ACC112 (cell line): ENCODE results near the gene ACTG1.
A peak's percentile ranks its signal among the peaks of the same experiment; 100 is the strongest.

Experiments used
- H2AFZ ChIP-seq: fragments of 200-600 bp; sonication (generic); one replicate; pipeline ENCODE4 v1.6.0; 2017; ENCODE audit warnings: antibody characterized with exemption, low read length; ENCODE audit not compliant: unreplicated experiment
- H3K27ac ChIP-seq: fragments of 200-600 bp; sonication (generic); 2 replicates; pipeline ENCODE4 v1.5.1; 2014; ENCODE audit warnings: low read depth, mild to moderate bottlenecking, antibody characterized with exemption, low read length, moderate library complexity
- H3K27me3 ChIP-seq: fragments of 200-600 bp; sonication (generic); 2 replicates; pipeline ENCODE4 v1.6.1; 2014; ENCODE audit warnings: mild to moderate bottlenecking, antibody characterized with exemption, low read length, moderate library complexity, mixed read lengths; ENCODE audit not compliant: insufficient read depth
- H3K36me3 ChIP-seq: fragments of 200-600 bp; sonication (generic); 2 replicates; pipeline ENCODE4 v1.6.1; 2016; ENCODE audit warnings: mild to moderate bottlenecking, antibody characterized with exemption, low read length, moderate library complexity, mixed read lengths; ENCODE audit not compliant: insufficient read depth
- H3K4me1 ChIP-seq: fragments of 200-600 bp; sonication (generic); one replicate; pipeline ENCODE4 v1.6.1; 2016; ENCODE audit warnings: low read length, mixed read lengths; ENCODE audit not compliant: insufficient read depth, unreplicated experiment, control insufficient read depth
- H3K4me3 ChIP-seq: fragments of 200-600 bp; sonication (generic); 2 replicates; pipeline ENCODE4 v1.5.1; 2014; ENCODE audit warnings: mild to moderate bottlenecking, low read depth, low read length
- H3K79me2 ChIP-seq: fragments of 200-600 bp; sonication (generic); one replicate; pipeline ENCODE4 v1.6.0; 2016; ENCODE audit warnings: low read length; ENCODE audit not compliant: control insufficient read depth, unreplicated experiment, insufficient read depth

ACTG1 gene

GRCh38 chr17:81509207-81509971 lies 3.2 kb downstream of the ACTG1 start:
- Histone ChIP-seq H2AFZ (no peak overlapping the region), H3K4me1 (peaks cover 9% of the 10 kb centered on the region), H3K79me2 (peaks cover 38% of the 10 kb centered on the region), H3K27ac (peak overlapping the region; percentile 50), H3K27me3 (no peaks in the 10 kb centered on the region), H3K36me3 (peaks cover 39% of the 10 kb centered on the region), H3K4me3 (peak overlapping the region; percentile 98)

- Histone ChIP-seq H3K4me3 (peak overlapping the region; percentile 98), H2AFZ (no peak overlapping the region), H3K36me3 (peaks cover 39% of the 10 kb centered on the region), H3K79me2 (peaks cover 38% of the 10 kb centered on the region), H3K27ac (peak overlapping the region; percentile 50), H3K27me3 (no peaks in the 10 kb centered on the region), H3K4me1 (peaks cover 9% of the 10 kb centered on the region)
Measured at GRCh38 chr17:81508639-81509206, 3.9 kb downstream of the ACTG1 start.

- H2AFZ ChIP-seq: no peak overlapping the region
- no peak overlapping the region for H3K4me3 ChIP-seq
- peaks cover 3% of the 10 kb centered on the region for H3K4me1 ChIP-seq
- no peaks in the 10 kb centered on the region for H3K79me2 ChIP-seq
- no peaks in the 10 kb centered on the region for H3K27me3 ChIP-seq
- H3K36me3 ChIP-seq: peaks cover 2% of the 10 kb centered on the region; the same call in 1 of the 2 replicates
- H3K27ac ChIP-seq: no peak overlapping the region
Measured at GRCh38 chr17:81503619-81504018, 9.0 kb downstream of the ACTG1 start.

GRCh38 chr17:81502471-81503017 lies 10.1 kb downstream of the ACTG1 start:
- no peak overlapping the region for H3K4me3 ChIP-seq
- no peaks in the 10 kb centered on the region for H3K27me3 ChIP-seq
- H3K36me3 ChIP-seq: no peaks in the 10 kb centered on the region
- H3K79me2 ChIP-seq: no peaks in the 10 kb centered on the region
- H2AFZ ChIP-seq: no peak overlapping the region
- no peak overlapping the region for H3K27ac ChIP-seq
- peaks cover 3% of the 10 kb centered on the region for H3K4me1 ChIP-seq

- no peaks in the 10 kb centered on the region for H3K79me2 ChIP-seq
- H3K4me1 ChIP-seq: peaks cover 3% of the 10 kb centered on the region
- H3K27ac ChIP-seq: no peak overlapping the region
- no peak overlapping the region for H2AFZ ChIP-seq
- H3K27me3 ChIP-seq: no peaks in the 10 kb centered on the region
- H3K36me3 ChIP-seq: no peaks in the 10 kb centered on the region
- H3K4me3 ChIP-seq: no peak overlapping the region
Measured at GRCh38 chr17:81500047-81500446, 12.6 kb downstream of the ACTG1 start.

GRCh38 chr17:81499601-81499970 lies 13.0 kb downstream of the ACTG1 start:
- H3K27me3 ChIP-seq: no peaks in the 10 kb centered on the region
- no peak overlapping the region for H3K27ac ChIP-seq
- no peaks in the 10 kb centered on the region for H3K79me2 ChIP-seq
- H2AFZ ChIP-seq: no peak overlapping the region
- no peaks in the 10 kb centered on the region for H3K36me3 ChIP-seq
- H3K4me3 ChIP-seq: no peak overlapping the region
- H3K4me1 ChIP-seq: peaks cover 3% of the 10 kb centered on the region

- H3K4me1 ChIP-seq: peaks cover 3% of the 10 kb centered on the region
- H3K79me2 ChIP-seq: no peaks in the 10 kb centered on the region
- no peaks in the 10 kb centered on the region for H3K36me3 ChIP-seq
- no peaks in the 10 kb centered on the region for H3K27me3 ChIP-seq
- no peak overlapping the region for H3K27ac ChIP-seq
- no peak overlapping the region for H2AFZ ChIP-seq
- no peak overlapping the region for H3K4me3 ChIP-seq
Measured at GRCh38 chr17:81498953-81499600, 13.5 kb downstream of the ACTG1 start.

- no peak overlapping the region for H3K4me3 ChIP-seq
- no peak overlapping the region for H2AFZ ChIP-seq
- H3K27me3 ChIP-seq: no peaks in the 10 kb centered on the region; the same call in 1 of the 2 replicates
- no peak overlapping the region for H3K27ac ChIP-seq
- H3K36me3 ChIP-seq: no peaks in the 10 kb centered on the region
- peaks cover 3% of the 10 kb centered on the region for H3K4me1 ChIP-seq
- no peaks in the 10 kb centered on the region for H3K79me2 ChIP-seq
Measured at GRCh38 chr17:81494626-81495377, 17.8 kb downstream of the ACTG1 start.

GRCh38 chr17:81493198-81494038 lies 19.2 kb downstream of the ACTG1 start:
- Histone ChIP-seq H3K36me3 (no peaks in the 10 kb centered on the region), H3K27me3 (no peaks in the 10 kb centered on the region; the same call in 1 of the 2 replicates), H2AFZ (no peak overlapping the region), H3K4me3 (no peak overlapping the region), H3K27ac (no peak overlapping the region), H3K4me1 (peaks cover 3% of the 10 kb centered on the region), H3K79me2 (no peaks in the 10 kb centered on the region)
